LNCAP (cell line): ENCODE data around the gene ZNF407.

Experiments used
- TF ChIP-seq, protein P1 (sequence below): fragments of 450-650 bp; IDR thresholded peaks from 2 replicates; pipeline ENCODE4 v1.5.1; 2017; ENCODE audit warnings: mild to moderate bottlenecking

The ZNF407 gene

DNA sequence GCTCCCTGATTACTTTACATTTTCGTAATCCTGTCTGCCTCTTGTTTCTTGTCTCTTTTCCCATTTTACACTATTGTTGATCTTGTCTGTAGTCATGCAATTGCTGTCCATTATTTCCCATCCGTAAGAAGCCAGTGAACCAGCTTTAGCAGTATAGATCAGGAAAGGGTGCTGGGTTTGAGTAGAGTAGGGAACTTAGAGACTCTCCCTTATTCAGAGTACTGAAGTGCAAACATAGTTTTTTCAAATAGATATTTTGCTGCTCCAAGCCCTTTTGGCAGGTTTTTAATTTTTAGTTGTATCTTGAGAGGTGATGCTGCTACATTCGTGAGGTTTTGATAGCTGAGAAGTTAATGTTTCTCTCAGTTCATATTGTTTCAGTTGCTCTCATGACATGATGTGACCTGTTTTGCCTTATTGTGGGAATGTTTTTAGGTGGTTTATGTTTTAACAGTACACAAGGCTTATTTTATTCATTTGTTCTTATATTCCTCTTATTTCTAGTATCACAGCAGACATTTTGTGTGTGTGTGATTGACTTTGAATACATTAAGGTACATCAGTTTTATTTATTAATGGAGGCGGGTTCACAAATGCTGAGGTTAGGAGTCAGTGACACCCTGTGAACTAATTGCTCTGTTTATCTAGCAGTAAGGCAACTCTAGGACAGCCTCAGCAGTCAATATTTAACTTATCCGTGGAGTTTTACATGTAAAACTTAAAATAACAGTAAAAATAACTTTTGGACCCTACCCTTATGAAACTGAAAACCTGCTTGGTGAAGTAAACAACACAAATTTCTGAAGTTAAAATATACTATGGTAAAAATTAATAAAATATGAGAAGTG is 118.4 kb downstream of the ZNF407 start:
- TF ChIP-seq, protein P1, sequence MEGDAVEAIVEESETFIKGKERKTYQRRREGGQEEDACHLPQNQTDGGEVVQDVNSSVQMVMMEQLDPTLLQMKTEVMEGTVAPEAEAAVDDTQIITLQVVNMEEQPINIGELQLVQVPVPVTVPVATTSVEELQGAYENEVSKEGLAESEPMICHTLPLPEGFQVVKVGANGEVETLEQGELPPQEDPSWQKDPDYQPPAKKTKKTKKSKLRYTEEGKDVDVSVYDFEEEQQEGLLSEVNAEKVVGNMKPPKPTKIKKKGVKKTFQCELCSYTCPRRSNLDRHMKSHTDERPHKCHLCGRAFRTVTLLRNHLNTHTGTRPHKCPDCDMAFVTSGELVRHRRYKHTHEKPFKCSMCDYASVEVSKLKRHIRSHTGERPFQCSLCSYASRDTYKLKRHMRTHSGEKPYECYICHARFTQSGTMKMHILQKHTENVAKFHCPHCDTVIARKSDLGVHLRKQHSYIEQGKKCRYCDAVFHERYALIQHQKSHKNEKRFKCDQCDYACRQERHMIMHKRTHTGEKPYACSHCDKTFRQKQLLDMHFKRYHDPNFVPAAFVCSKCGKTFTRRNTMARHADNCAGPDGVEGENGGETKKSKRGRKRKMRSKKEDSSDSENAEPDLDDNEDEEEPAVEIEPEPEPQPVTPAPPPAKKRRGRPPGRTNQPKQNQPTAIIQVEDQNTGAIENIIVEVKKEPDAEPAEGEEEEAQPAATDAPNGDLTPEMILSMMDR, result no peak

DNA sequence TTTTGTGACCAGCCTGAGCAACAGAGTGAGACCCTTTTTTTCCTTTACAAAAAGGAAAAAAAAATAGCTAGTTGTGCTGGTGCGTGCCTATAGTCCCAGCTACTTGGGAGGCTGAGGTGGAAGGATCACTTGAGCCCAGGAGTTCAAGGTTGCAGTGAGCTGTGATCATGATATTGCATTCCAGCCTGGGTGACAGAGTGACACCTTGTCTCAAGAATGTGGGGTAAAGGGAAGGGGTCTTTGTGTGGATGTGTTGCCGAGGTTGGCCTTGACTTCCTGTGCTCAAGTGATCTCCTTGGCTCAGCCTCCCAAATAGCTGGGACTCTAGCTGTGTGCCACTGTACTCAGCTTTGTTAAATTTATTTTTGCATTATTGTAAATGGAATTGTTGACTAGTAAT is 120.6 kb downstream of the ZNF407 start:
- TF ChIP-seq, protein P1, result no peak

DNA sequence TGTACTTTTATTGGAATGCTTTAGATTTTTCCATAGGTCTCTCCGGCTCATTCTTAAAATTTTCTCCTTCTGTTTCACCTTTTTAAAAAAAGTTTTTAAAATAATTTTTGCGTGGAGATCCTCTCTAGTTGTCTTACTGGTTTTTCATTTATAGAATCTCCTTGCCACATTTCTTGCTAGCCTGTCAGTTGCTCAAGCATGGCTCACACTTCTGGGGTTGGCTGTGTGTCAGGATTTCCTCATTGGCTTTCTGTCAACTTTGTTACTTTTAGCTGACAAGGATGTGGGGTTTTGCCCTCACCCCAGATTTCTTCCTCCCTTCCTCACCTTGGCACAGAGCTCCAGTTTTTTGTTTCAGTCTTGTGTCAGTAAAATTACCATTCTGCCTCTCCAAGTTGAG is 124.6 kb downstream of the ZNF407 start:
- TF ChIP-seq, protein P1, result no peak

DNA sequence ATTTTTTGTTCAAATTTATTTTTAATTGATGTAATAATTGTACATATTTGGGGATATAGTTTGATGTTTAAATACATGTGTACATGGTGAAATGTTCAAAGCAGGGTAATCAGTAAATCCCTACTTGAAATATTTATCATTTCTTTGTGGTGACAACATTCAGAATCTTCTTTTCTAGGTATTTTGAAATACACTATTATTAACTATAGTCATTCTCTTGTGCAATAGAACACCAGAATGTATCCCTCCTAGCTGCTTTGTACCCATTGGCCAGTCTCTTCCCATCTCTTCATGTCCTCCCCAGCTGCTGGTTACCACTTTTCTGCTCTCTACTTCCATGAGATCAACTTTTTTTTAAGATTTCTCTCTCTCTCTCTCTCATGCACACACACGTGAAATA is 126.5 kb downstream of the ZNF407 start:
- TF ChIP-seq, protein P1, result no peak

DNA sequence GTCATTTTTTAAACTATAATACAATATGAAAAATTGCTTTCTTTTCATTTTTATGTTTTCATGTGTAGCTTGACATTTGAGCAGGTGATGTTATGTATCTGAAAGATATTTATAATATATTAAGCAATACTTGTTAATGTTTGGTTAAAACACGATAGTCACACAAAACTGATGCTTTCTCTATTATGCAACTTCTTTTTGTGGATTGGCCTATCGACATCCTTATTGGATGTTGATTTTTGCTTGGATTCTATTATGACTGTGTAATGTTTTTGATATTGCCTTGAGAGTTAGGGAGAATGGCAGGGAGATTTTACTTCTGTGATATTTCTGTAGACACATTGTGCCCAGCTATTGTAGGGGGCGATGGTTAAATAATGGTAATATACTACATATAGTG is 128.0 kb downstream of the ZNF407 start:
- TF ChIP-seq, protein P1, result no peak

DNA sequence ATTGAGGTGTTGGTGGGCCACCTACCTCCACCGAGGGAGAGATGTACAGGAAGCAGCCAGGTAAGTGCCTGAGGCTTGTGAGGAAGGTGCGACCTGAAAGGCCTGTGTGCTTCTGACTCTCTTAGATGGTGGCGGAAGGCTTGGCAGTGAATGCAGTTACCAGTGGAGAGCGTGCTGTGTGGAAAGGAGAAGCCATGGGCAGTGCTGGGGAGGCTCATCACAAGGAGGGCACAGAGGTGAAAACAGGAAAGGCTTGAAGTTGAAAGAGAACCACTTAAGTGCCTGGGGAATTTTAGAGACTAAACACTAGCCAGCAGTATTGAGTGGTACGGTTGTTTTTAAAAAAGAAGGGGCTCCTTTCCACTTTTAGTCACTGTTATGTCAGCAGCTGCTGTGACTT is 130.9 kb downstream of the ZNF407 start:
- TF ChIP-seq, protein P1, result no peak

DNA sequence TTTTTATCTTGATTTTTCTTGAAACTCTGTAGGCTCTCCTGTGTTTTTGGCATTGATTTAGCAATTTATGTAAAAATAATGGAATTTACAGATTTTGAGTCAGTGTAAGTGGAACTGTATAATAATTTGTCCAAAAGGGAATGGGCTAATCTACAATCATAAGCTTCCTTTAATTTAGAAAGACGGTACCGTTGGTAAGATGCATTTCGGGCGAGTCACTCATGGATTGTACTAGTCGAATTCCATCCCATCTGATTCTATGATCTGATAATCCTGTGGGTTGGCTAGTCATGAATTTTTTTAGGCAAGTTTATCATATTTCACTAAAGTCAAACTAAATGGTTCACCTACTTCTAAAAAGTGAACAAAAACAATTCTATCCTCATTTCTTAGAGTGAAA is 133.4 kb downstream of the ZNF407 start:
- TF ChIP-seq, protein P1, result no peak
